HepG2 (cell line): ENCODE measurements around the gene PCIF1.

Source experiments
- AKNA ChIP-seq: sonication (generic); formaldehyde crosslinking; IDR thresholded peaks from 2 replicates; pipeline ENCODE4 v1.4.0; 2020; ENCODE audit warnings: missing genetic modification reagents, borderline replicate concordance
- ZZZ3 ChIP-seq: sonication (generic); formaldehyde crosslinking; IDR thresholded peaks from 2 replicates; pipeline ENCODE4 v1.4.0; 2020; ENCODE audit warnings: missing genetic modification reagents, mild to moderate bottlenecking, borderline replicate concordance
- TF ChIP-seq, protein P1 (sequence below): sonication (generic); formaldehyde crosslinking; IDR thresholded peaks from 2 replicates; pipeline ENCODE4 v1.4.0; 2020; ENCODE audit warnings: missing genetic modification reagents; ENCODE audit errors: not compliant biosample characterization

DNA sequence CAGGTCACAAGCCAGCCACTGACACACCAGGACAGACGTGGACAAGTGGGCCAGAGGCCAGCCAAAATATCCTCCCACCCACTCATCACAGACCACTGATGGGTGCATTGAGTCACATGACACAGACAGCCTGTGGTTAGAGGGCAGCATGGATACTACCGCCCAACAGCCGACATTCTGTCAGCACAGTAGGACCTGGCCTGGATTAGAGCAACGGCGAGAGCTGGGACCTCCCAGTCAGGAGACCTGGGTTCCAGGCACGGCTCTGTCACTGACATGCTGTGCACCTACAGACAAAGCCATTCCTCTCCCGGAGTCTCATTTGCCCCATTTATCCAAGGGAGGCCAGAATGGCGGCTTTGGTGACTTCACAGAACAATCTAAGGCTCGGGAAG lies 29.5 kb downstream of the PCIF1 start:
- TF ChIP-seq AKNA (CRISPR knock-in tag) = no peak
- no peak for TF ChIP-seq ZZZ3
- TF ChIP-seq, protein P1, sequence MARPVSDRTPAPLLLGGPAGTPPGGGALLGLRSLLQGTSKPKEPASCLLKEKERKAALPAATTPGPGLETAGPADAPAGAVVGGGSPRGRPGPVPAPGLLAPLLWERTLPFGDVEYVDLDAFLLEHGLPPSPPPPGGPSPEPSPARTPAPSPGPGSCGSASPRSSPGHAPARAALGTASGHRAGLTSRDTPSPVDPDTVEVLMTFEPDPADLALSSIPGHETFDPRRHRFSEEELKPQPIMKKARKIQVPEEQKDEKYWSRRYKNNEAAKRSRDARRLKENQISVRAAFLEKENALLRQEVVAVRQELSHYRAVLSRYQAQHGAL = no peak
